ENCODE measurements around the gene SULF2.

The SULF2 gene

GRCh38 chr20:47792021-47792618, 6.8 kb upstream of the SULF2 start:
- no peak for TF ChIP-seq ZFP3 (CRISPR knock-in tag; IDR thresholded peaks at IDR 0.05)
- no peak for TF ChIP-seq ESRRG (CRISPR knock-in tag; IDR thresholded peaks at IDR 0.05)
- TF ChIP-seq OSR1 (CRISPR knock-in tag; IDR thresholded peaks at IDR 0.05), result no peak
- TF ChIP-seq ZC3H10 (CRISPR knock-in tag; IDR thresholded peaks at IDR 0.05), result no peak
- TF ChIP-seq TOX (CRISPR knock-in tag; IDR thresholded peaks at IDR 0.05; ENCODE audit: borderline replicate concordance), result no peak
- no peak for TF ChIP-seq ISL1 (CRISPR knock-in tag; IDR thresholded peaks at IDR 0.05)
- no peak for TF ChIP-seq TCF4 (CRISPR knock-in tag; IDR thresholded peaks at IDR 0.05; ENCODE audit: borderline replicate concordance)
- TF ChIP-seq BACH2 (CRISPR knock-in tag; IDR thresholded peaks at IDR 0.05; ENCODE audit: borderline replicate concordance), result no peak
- no peak for TF ChIP-seq SNAI2 (CRISPR knock-in tag; IDR thresholded peaks at IDR 0.05)
- no peak for TF ChIP-seq RARB (CRISPR knock-in tag; IDR thresholded peaks at IDR 0.05)
- TF ChIP-seq, protein P1, sequence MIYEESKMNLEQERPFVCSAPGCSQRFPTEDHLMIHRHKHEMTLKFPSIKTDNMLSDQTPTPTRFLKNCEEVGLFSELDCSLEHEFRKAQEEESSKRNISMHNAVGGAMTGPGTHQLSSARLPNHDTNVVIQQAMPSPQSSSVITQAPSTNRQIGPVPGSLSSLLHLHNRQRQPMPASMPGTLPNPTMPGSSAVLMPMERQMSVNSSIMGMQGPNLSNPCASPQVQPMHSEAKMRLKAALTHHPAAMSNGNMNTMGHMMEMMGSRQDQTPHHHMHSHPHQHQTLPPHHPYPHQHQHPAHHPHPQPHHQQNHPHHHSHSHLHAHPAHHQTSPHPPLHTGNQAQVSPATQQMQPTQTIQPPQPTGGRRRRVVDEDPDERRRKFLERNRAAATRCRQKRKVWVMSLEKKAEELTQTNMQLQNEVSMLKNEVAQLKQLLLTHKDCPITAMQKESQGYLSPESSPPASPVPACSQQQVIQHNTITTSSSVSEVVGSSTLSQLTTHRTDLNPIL (CRISPR knock-in tag; IDR thresholded peaks at IDR 0.05; ENCODE audit: low read depth), result no peak
- TF ChIP-seq ZNF8 (CRISPR knock-in tag; IDR thresholded peaks at IDR 0.05), result no peak
- no peak for TF ChIP-seq TSHZ2 (CRISPR knock-in tag; IDR thresholded peaks at IDR 0.05)
- no peak for TF ChIP-seq GLIS3 (CRISPR knock-in tag; IDR thresholded peaks at IDR 0.05)
- TF ChIP-seq PPARA (CRISPR knock-in tag; IDR thresholded peaks at IDR 0.05; ENCODE audit: borderline replicate concordance), result no peak
- TF ChIP-seq, protein P2, sequence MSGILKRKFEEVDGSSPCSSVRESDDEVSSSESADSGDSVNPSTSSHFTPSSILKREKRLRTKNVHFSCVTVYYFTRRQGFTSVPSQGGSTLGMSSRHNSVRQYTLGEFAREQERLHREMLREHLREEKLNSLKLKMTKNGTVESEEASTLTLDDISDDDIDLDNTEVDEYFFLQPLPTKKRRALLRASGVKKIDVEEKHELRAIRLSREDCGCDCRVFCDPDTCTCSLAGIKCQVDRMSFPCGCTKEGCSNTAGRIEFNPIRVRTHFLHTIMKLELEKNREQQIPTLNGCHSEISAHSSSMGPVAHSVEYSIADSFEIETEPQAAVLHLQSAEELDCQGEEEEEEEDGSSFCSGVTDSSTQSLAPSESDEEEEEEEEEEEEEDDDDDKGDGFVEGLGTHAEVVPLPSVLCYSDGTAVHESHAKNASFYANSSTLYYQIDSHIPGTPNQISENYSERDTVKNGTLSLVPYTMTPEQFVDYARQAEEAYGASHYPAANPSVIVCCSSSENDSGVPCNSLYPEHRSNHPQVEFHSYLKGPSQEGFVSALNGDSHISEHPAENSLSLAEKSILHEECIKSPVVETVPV (CRISPR knock-in tag; IDR thresholded peaks at IDR 0.05), result no peak
- ATAC-seq, result peak; percentile 81

GRCh38 chr20:47791084-47791599, 5.9 kb upstream of the SULF2 start:
- ATAC-seq, result no peak

GRCh38 chr20:47790580-47790965, 5.3 kb upstream of the SULF2 start:
- ATAC-seq, result no peak
- no peak for TF ChIP-seq ZFP3 (CRISPR knock-in tag; IDR thresholded peaks at IDR 0.05)
- no peak for TF ChIP-seq ZNF8 (CRISPR knock-in tag; IDR thresholded peaks at IDR 0.05)
- TF ChIP-seq, protein P1 (CRISPR knock-in tag; IDR thresholded peaks at IDR 0.05; ENCODE audit: low read depth), result no peak
- TF ChIP-seq TSHZ2 (CRISPR knock-in tag; IDR thresholded peaks at IDR 0.05), result no peak
- TF ChIP-seq GLIS3 (CRISPR knock-in tag; IDR thresholded peaks at IDR 0.05), result no peak
- no peak for TF ChIP-seq TOX (CRISPR knock-in tag; IDR thresholded peaks at IDR 0.05; ENCODE audit: borderline replicate concordance)
- TF ChIP-seq ESRRG (CRISPR knock-in tag; IDR thresholded peaks at IDR 0.05), result no peak
- TF ChIP-seq ZNF565 (CRISPR knock-in tag; conservative IDR thresholded peaks at IDR 0.05; ENCODE audit: low read depth), result no peak
- no peak for TF ChIP-seq BACH2 (CRISPR knock-in tag; IDR thresholded peaks at IDR 0.05; ENCODE audit: borderline replicate concordance)
- no peak for TF ChIP-seq OSR1 (CRISPR knock-in tag; IDR thresholded peaks at IDR 0.05)

More at GRCh38 chr20:47791084-47791599, 5.9 kb upstream of the SULF2 start:
- TF ChIP-seq ZNF70 (CRISPR knock-in tag; IDR thresholded peaks at IDR 0.05), result no peak
- TF ChIP-seq ISL1 (CRISPR knock-in tag; IDR thresholded peaks at IDR 0.05), result no peak
- TF ChIP-seq ESRRG (CRISPR knock-in tag; IDR thresholded peaks at IDR 0.05), result no peak
- no peak for TF ChIP-seq TCF4 (CRISPR knock-in tag; IDR thresholded peaks at IDR 0.05; ENCODE audit: borderline replicate concordance)
- TF ChIP-seq, protein P3, sequence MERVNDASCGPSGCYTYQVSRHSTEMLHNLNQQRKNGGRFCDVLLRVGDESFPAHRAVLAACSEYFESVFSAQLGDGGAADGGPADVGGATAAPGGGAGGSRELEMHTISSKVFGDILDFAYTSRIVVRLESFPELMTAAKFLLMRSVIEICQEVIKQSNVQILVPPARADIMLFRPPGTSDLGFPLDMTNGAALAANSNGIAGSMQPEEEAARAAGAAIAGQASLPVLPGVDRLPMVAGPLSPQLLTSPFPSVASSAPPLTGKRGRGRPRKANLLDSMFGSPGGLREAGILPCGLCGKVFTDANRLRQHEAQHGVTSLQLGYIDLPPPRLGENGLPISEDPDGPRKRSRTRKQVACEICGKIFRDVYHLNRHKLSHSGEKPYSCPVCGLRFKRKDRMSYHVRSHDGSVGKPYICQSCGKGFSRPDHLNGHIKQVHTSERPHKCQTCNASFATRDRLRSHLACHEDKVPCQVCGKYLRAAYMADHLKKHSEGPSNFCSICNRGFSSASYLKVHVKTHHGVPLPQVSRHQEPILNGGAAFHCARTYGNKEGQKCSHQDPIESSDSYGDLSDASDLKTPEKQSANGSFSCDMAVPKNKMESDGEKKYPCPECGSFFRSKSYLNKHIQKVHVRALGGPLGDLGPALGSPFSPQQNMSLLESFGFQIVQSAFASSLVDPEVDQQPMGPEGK (CRISPR knock-in tag; IDR thresholded peaks at IDR 0.05; ENCODE audit: borderline replicate concordance), result no peak
- TF ChIP-seq, protein P1 (CRISPR knock-in tag; IDR thresholded peaks at IDR 0.05; ENCODE audit: low read depth), result no peak
- no peak for TF ChIP-seq ZFP30 (CRISPR knock-in tag; IDR thresholded peaks at IDR 0.05)
- TF ChIP-seq SNAI2 (CRISPR knock-in tag; IDR thresholded peaks at IDR 0.05), result no peak
- no peak for TF ChIP-seq ZNF8 (CRISPR knock-in tag; IDR thresholded peaks at IDR 0.05)
